NCI-H2107 (cell line): ENCODE results near the gene TMEM237.
A peak's percentile ranks its signal among the peaks of the same experiment; 100 is the strongest.

Experiments used
- DNase-seq: peaks from one replicate; lab custom pipeline; 2025; lab: John Stamatoyannopoulos, UW

The TMEM237 gene

GRCh38 chr2:201642086-201642578 is 1.2 kb downstream of the TMEM237 start:
- DNase-seq: peak; percentile 58

DNA sequence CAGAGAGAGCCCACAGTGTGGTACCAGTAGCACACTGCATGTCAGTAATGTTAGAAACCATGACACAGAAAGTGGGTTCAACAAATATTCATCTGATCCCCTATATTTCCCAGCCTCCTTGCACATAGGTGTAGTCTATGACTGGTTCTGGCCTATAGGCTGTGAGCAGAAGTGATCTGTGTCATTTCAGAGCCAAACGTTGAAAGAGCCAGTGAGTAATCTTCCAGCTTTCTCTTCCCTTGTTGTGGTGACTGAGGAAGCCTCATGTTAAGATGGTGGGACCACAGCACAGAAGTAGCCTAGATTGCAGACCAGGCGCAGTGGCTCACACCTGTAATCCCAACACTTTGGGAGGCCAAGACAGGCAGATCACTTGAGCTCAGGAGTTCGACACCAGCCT is 4.1 kb downstream of the TMEM237 start:
- DNase-seq: no peak

GRCh38 chr2:201638326-201638725 is 5.0 kb downstream of the TMEM237 start:
- no peak for DNase-seq

GRCh38 chr2:201633661-201634249 is 9.5 kb downstream of the TMEM237 start:
- no peak for DNase-seq

- DNase-seq: no peak
These were observed 12.3 kb downstream of the TMEM237 start for GRCh38 chr2:201631041-201631440.

DNA sequence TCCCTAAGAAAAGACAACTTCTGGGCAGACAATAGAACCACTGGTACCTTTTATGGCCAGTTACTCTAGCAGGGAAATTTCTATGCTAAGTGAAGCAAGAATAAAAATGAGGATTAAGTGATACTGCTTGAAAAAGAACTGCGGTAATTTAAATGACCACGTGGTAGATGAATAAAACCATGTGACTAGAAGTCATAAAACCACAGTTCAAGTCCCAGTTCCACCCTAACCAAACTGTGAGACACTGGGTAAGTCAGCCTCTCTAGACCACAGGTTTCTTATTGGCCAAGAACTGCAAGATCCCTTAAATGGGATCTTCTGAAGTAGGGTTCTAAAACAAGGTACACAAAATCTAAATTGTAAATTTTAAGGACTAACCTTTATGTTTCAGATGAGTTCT is 12.7 kb downstream of the TMEM237 start:
- no peak for DNase-seq

DNA sequence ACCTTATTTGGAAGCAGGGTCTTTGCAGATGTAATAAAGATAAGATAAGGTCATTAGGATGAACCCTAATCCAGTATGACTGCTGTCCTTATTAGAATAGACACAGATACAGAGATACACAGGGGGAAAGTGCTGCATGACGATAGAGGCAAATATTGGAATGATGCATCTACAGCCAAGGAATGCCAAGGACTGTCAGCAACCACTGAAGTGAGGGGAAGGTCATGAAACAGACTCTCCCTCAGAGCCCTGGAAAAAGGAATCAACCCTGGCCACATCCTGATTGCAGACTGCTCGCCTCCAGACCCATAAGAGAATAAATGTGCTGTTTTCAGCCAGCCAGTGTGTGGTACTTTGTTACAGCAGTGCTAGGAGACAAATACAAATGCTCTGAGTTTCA is 14.8 kb downstream of the TMEM237 start:
- no peak for DNase-seq

GRCh38 chr2:201622306-201622970 is 20.9 kb downstream of the TMEM237 start:
- DNase-seq: no peak

DNA sequence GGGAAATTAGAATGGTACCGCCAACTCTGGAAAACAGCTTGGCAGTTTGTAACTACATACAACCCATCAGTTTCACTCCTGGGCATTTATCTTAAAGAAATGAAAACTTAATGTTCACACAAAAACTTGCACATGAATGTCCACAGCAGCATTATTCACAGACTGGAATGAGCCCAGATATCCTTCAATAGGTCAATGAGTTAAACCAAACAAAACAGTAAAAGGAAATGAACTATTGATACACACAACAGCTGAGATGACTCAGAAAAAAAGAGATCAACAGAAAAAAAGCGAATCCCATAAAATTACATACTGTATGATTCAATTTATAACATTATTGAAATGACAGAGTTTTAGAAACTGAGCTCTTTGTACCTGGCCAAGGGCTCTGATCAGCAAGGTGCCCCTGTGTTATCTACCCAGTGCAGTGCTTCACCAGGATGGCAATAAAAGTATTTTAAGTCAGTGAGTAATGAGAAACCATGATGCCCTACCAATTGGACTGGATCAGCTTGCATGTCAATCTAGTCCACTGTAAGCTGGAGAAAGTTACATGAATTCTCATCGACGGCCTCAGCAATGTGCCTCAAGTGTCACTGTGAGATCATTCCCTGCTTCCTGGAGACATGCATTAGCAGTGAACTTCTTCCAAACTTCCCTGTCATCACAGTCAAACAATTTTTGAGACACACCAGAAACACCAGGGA is 21.9 kb downstream of the TMEM237 start:
- no peak for DNase-seq

- DNase-seq: no peak
These were observed 24.3 kb downstream of the TMEM237 start for GRCh38 chr2:201618744-201619662.

GRCh38 chr2:201608021-201608420 is 35.3 kb downstream of the TMEM237 start:
- no peak for DNase-seq

GRCh38 chr2:201607568-201607967 is 35.7 kb downstream of the TMEM237 start:
- DNase-seq: no peak

DNA sequence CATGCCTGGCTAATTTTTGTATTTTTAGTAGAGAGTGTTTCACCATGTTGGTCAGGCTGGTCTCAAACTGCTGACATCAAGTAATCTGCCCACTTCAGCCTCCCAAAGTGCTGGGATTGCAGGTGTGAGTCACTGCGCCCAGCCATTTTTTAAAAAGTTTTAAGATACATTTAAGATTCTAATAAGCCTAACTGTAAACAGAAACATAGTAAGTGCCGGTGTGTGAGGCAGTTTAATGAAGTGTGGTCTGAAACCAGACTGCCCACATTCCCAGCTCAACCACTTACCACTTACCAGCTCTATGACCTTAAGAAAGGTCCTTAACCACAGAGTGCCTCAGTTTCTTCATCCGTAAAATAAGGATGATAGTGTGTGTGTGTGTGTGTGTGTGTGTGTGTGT is 42.4 kb downstream of the TMEM237 start:
- DNase-seq: no peak

DNA sequence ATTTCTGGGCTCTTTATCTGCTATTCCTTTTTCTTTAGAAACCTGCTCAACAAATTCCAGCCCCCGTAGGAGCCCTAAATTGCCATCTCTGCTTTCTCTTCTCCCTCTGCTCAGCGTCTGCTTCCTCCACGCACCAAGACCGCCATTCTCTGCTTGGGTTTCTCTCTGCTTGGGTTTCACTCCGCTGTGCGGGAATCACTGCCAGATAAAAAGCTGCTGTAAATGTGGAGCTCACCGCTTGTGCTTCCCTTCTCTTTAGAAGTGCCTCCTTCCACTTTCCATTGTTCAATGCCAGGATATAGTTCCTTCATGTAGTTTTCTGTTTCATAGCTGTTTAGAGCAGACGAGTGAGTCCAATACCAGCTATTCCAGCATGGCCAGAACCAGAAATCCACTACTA is 45.9 kb downstream of the TMEM237 start:
- DNase-seq: no peak

DNA sequence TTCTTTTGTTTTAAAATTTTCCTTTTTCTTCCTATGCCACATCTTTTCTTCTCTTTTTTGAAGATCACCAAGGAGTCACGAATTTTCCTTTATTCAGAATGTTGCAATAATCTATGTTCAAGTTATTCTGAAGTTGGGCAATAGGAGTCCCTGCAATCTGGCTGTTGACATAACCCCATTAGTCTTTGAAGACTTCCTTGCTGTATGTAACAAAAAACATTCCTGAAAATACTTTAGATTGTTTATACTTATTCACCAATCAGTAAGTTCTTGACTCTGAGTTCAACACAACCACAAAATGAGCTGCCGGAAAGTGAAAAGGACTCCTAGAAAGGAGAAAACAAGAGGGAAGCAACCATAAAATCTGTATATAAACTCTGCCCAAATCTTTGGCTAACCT is 62.8 kb downstream of the TMEM237 start:
- DNase-seq: no peak

DNA sequence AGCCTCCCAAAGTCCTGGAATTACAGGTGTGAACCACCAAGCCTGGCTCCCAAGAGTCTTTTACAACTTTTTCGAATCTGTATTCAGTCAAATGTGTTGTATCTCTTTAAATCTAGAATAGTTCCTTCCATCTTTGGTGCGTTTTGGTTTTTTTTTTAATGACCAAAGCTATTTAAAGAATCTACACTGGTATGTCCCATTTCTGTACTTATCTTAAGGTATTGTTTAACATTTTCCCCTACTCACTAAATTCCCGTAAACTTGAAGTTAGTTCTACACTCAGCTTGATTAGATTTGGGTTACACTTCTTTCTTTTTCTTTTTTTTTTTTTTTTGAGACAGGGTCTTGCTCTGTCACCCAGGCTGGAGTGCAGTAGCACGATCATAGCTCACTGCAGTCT is 63.8 kb downstream of the TMEM237 start:
- DNase-seq: no peak

DNA sequence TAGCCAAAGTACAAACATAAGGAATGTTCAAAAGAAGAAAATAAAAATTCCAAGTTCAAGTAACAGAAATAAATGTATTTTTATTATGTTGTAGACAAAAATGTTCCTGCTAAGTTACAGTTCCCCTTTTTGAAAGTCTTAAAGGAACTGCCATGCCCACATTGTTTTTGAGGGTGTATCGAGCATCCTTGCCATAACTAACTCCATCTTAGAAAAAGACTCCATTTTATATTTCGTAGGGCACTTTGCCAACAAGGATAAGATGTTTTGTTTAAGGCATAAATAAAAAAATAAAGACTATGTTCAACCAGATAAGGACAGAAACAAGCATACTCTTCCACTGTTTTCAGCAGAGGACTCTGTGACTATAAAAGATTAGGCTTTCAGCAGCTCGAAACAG is 67.3 kb downstream of the TMEM237 start:
- no peak for DNase-seq

- DNase-seq: no peak
These were observed 68.5 kb downstream of the TMEM237 start for GRCh38 chr2:201574766-201575165.

DNA sequence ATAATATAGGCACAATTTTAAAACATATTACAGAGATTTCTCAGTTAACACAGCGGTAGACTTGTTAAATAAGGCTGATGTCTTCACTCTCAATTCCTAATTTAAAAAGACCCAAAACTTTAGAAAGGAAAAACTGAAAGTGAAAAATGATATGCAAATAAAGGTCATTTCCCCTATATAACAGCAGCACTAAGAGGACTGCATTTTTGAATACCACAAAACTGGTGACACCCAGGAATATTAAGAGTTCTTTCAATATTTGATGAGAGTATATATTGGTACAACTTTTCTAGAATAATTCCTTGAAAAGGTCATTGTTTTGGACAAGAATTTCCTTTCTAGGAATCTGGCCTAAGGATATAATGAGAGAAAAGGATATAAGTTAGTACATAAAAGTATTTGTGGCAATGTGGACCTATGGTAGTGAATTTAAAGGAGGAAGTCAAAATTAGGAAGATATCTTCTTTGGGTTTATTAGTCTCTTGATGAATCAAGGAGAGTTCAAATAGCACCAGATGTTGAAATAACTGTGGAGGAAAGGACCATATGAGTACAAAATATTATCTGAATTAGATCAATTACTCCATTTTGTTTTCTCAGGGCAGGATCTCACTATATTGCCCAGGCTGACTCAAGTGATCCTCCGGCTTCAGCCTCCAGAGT is 70.3 kb downstream of the TMEM237 start:
- no peak for DNase-seq
